22Rv1 (cell line): Measurements from ENCODE around the gene ZNF865.

ENCODE experiments used
- H3K27ac ChIP-seq: fragments of 450-650 bp; 2 replicates; pipeline ENCODE4 v1.5.1; 2017
- CTCF ChIP-seq: fragments of 450-650 bp; IDR thresholded peaks from 2 replicates; pipeline ENCODE4 v1.5.1; 2017; ENCODE audit warnings: mild to moderate bottlenecking
- ZFX ChIP-seq: fragments of 450-650 bp; IDR thresholded peaks from 2 replicates; pipeline ENCODE4 v1.6.1; 2017; ENCODE audit warnings: antibody characterized with exemption, borderline replicate concordance

ZNF865 gene

GRCh38 chr19:55661826-55662225, 56.4 kb downstream of the ZNF865 start:
- H3K27ac ChIP-seq = no peak overlapping the region
- TF ChIP-seq CTCF = no peak
- TF ChIP-seq ZFX = no peak

- no peak for TF ChIP-seq ZFX
- no peak for TF ChIP-seq CTCF
- no peak overlapping the region for H3K27ac ChIP-seq
Measured at GRCh38 chr19:55663846-55664536, 58.5 kb downstream of the ZNF865 start.

- H3K27ac ChIP-seq = no peak overlapping the region
- no peak for TF ChIP-seq CTCF
- TF ChIP-seq ZFX = no peak
Measured at GRCh38 chr19:55666343-55667005, 61.0 kb downstream of the ZNF865 start.
